Measurements from ENCODE around the gene PAXIP1.

The PAXIP1 gene

GRCh38 chr7:154994996-154995395 is 7.9 kb downstream of the PAXIP1 start:
- DNase-seq (ENCODE audit: low read depth in 2 of 2) = no peak

GRCh38 chr7:154990964-154991540 is 11.9 kb downstream of the PAXIP1 start:
- no peak for DNase-seq (ENCODE audit: low read depth in 2 of 2)

GRCh38 chr7:154987571-154987970 is 15.4 kb downstream of the PAXIP1 start:
- no peak for DNase-seq (ENCODE audit: low read depth in 2 of 2)

- DNase-seq (ENCODE audit: low read depth in 2 of 2) = no peak
Observed at GRCh38 chr7:154986200-154986945, 16.6 kb downstream of the PAXIP1 start.

- no peak for DNase-seq (ENCODE audit: low read depth in 2 of 2)
Observed at GRCh38 chr7:154985230-154985629, 17.7 kb downstream of the PAXIP1 start.

GRCh38 chr7:154984601-154985188 is 18.2 kb downstream of the PAXIP1 start:
- no peak for DNase-seq (ENCODE audit: low read depth in 2 of 2)

- DNase-seq (ENCODE audit: low read depth in 2 of 2) = no peak
Observed at GRCh38 chr7:154978017-154978416, 24.9 kb downstream of the PAXIP1 start.

- DNase-seq (ENCODE audit: low read depth in 2 of 2) = no peak
Observed at GRCh38 chr7:154977250-154977649, 25.7 kb downstream of the PAXIP1 start.

GRCh38 chr7:154976844-154977243 is 26.1 kb downstream of the PAXIP1 start:
- DNase-seq (ENCODE audit: low read depth in 2 of 2) = no peak

- no peak for DNase-seq (ENCODE audit: low read depth in 2 of 2)
Observed at GRCh38 chr7:154975984-154976383, 26.9 kb downstream of the PAXIP1 start.

- no peak for DNase-seq (ENCODE audit: low read depth in 2 of 2)
Observed at GRCh38 chr7:154973381-154973780, 29.5 kb downstream of the PAXIP1 start.

- no peak for DNase-seq (ENCODE audit: low read depth in 2 of 2)
Observed at GRCh38 chr7:154968336-154969001, 34.5 kb downstream of the PAXIP1 start.

- no peak for DNase-seq (ENCODE audit: low read depth in 2 of 2)
Observed at GRCh38 chr7:154967401-154967955, 35.4 kb downstream of the PAXIP1 start.

GRCh38 chr7:154965014-154965413 is 37.9 kb downstream of the PAXIP1 start:
- DNase-seq (ENCODE audit: low read depth in 2 of 2) = no peak

GRCh38 chr7:154960063-154960790 is 42.7 kb downstream of the PAXIP1 start:
- DNase-seq (ENCODE audit: low read depth in 2 of 2) = no peak

GRCh38 chr7:154956427-154956826 is 46.5 kb downstream of the PAXIP1 start:
- no peak for DNase-seq (ENCODE audit: low read depth in 2 of 2)

GRCh38 chr7:154953006-154953684 is 49.8 kb downstream of the PAXIP1 start:
- DNase-seq (ENCODE audit: low read depth in 2 of 2) = peak; percentile 22 to 58

GRCh38 chr7:154950960-154951359 is 52.0 kb downstream of the PAXIP1 start:
- DNase-seq (ENCODE audit: low read depth in 2 of 2) = no peak

- DNase-seq (ENCODE audit: low read depth in 2 of 2) = no peak
Observed at GRCh38 chr7:154947604-154948003, 55.3 kb downstream of the PAXIP1 start.

GRCh38 chr7:154946166-154946565 is 56.8 kb downstream of the PAXIP1 start:
- no peak for DNase-seq (ENCODE audit: low read depth in 2 of 2)

GRCh38 chr7:154943906-154944305 is 59.0 kb downstream of the PAXIP1 start:
- no peak for DNase-seq (ENCODE audit: low read depth in 2 of 2)
